Nephron progenitor cell (in vitro differentiated cells): ENCODE results near the gene HDAC5.

Experiments
- DNase-seq: peaks from one replicate; pipeline ENCODE4 v3.0.0; 2021
- H3K27ac Mint-ChIP-seq: 2 replicates; pipeline ENCODE4 v1.8.0; 2021; ENCODE audit warnings: mild to moderate bottlenecking, moderate library complexity, mixed read lengths
- H3K27me3 Mint-ChIP-seq: 2 replicates; pipeline ENCODE4 v1.8.0; 2021; ENCODE audit warnings: mild to moderate bottlenecking, low read depth, mixed read lengths; ENCODE audit not compliant: poor library complexity
- H3K36me3 Mint-ChIP-seq: 2 replicates; pipeline ENCODE4 v1.8.0; 2021; ENCODE audit warnings: low read depth, mixed read lengths
- H3K4me1 Mint-ChIP-seq: 2 replicates; pipeline ENCODE4 v1.8.0; 2021; ENCODE audit warnings: mixed read lengths
- H3K4me3 Mint-ChIP-seq: 2 replicates; pipeline ENCODE4 v1.8.0; 2021; ENCODE audit warnings: mild to moderate bottlenecking, moderate library complexity, mixed read lengths
- H3K9me3 Mint-ChIP-seq: 2 replicates; pipeline ENCODE4 v1.8.0; 2021; ENCODE audit warnings: mild to moderate bottlenecking, moderate library complexity, mixed read lengths
- CTCF ChIP-seq: fragments of 200-600 bp; sonication (generic); IDR thresholded peaks from 2 replicates; pipeline ENCODE4 v1.5.0; 2021; ENCODE audit warnings: antibody characterized with exemption

Gene HDAC5

GRCh38 chr17:44113382-44113781 lies 10.1 kb downstream of the HDAC5 start:
- no peaks in the 10 kb centered on the region for H3K9me3 Mint-ChIP-seq
- peaks cover 57% of the 10 kb centered on the region for H3K4me1 Mint-ChIP-seq
- no peak for DNase-seq
- H3K27ac Mint-ChIP-seq = no peak overlapping the region
- no peak overlapping the region for H3K4me3 Mint-ChIP-seq
- TF ChIP-seq CTCF = no peak
- H3K36me3 Mint-ChIP-seq = peaks cover 9% of the 10 kb centered on the region
- peaks cover 4% of the 10 kb centered on the region for H3K27me3 Mint-ChIP-seq

- H3K9me3 Mint-ChIP-seq = no peaks in the 10 kb centered on the region
- H3K4me3 Mint-ChIP-seq = no peak overlapping the region
- H3K27ac Mint-ChIP-seq = no peak overlapping the region
- DNase-seq = no peak
- H3K27me3 Mint-ChIP-seq = peaks cover 6% of the 10 kb centered on the region
- TF ChIP-seq CTCF = no peak
- peaks cover 9% of the 10 kb centered on the region for H3K36me3 Mint-ChIP-seq
- peaks cover 59% of the 10 kb centered on the region for H3K4me1 Mint-ChIP-seq
These were observed 10.9 kb downstream of the HDAC5 start for GRCh38 chr17:44112284-44113280.

GRCh38 chr17:44111777-44112176 lies 11.7 kb downstream of the HDAC5 start:
- peaks cover 6% of the 10 kb centered on the region for H3K27me3 Mint-ChIP-seq
- no peak for TF ChIP-seq CTCF
- H3K4me3 Mint-ChIP-seq = no peak overlapping the region
- peaks cover 6% of the 10 kb centered on the region for H3K36me3 Mint-ChIP-seq
- no peak for DNase-seq
- H3K9me3 Mint-ChIP-seq = no peaks in the 10 kb centered on the region
- peaks cover 62% of the 10 kb centered on the region for H3K4me1 Mint-ChIP-seq
- no peak overlapping the region for H3K27ac Mint-ChIP-seq

- Mint-ChIP-seq H3K36me3 (no peaks in the 10 kb centered on the region), H3K9me3 (no peaks in the 10 kb centered on the region), H3K4me1 (peaks cover 59% of the 10 kb centered on the region), H3K4me3 (no peak overlapping the region), H3K27ac (no peak overlapping the region), H3K27me3 (peaks cover 2% of the 10 kb centered on the region)
- no peak for TF ChIP-seq CTCF
- DNase-seq = peak; percentile 75
These were observed 12.4 kb downstream of the HDAC5 start for GRCh38 chr17:44110823-44111633.

GRCh38 chr17:44110011-44110686 lies 13.3 kb downstream of the HDAC5 start:
- peaks cover 2% of the 10 kb centered on the region for H3K27me3 Mint-ChIP-seq
- H3K9me3 Mint-ChIP-seq = no peaks in the 10 kb centered on the region
- no peak for TF ChIP-seq CTCF
- no peak for DNase-seq
- peaks cover 56% of the 10 kb centered on the region for H3K4me1 Mint-ChIP-seq
- H3K36me3 Mint-ChIP-seq = no peaks in the 10 kb centered on the region
- H3K4me3 Mint-ChIP-seq = no peak overlapping the region
- no peak overlapping the region for H3K27ac Mint-ChIP-seq
